ENCODE results near the gene TEX29. TPM values are rescaled to one million over a fixed set of nuclear protein-coding genes. Genes with fewer than 3 reads are reported as not detected.

TEX29 gene
- total and polyA plus RNA-seq, 10 of the 15 experiments (the other 5 are each of a cell fraction or from before 2014, with no cell fraction given) = 0.14 to 0.30 (median 0.22) TPM; not detected in 7

DNA sequence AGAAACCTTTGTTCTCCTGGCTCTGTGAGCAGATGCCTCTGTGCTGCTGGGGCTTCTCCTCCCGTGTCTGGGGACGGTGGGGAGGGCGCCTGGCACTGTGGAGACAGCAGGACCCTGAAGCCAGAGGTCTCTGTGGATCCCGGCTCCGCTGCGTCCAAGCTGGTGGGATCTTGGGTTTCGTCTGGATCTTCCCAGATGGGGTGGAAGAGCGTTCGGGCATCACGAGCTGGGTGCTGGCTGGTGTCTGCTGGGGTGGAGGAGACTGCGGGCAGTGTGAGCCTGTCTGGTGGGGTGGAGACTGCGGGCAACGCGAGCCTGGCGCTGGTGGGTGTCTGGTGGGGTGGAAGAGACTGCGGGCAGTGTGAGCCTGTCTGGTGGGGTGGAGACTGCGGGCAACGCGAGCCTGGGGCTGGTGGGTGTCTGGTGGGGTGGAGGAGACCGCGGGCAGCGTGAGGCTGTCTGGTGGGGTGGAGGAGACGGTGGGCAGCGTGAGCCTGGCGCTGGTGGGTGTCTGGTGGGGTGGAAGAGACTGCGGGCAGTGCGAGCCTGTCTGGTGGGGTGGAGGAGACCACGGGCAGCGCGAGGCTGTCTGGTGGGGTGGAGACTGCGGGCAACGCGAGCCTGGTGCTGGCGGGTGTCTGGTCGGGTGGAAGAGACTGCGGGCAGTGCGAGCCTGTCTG is 5.6 kb downstream of the TEX29 start:
- POLR2A ChIA-PET = no interaction called here
- CTCF ChIA-PET = no interaction called here
- no peak for FAIRE-seq

DNA sequence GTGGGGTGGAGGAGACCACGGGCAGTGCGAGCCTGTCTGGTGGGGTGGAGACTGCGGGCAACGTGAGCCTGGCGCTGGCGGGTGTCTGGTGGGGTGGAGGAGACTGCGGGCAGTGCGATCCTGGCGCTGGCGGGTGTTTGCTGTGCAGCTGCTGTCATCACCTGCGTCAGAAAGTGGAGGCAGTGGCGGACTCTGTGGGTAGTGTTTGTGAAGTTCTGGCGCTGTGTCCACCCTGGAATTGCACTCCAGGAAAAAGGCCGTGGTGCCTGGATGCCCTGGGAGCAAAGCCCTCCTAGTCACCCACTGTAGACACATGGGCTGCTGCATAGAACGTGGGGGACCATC is 6.2 kb downstream of the TEX29 start:
- H2AFZ ChIP-seq (ENCODE audit: control insufficient read depth, low read depth, low read length) = no peak overlapping the region
- no peaks in the 10 kb centered on the region for H3K27me3 ChIP-seq (replicated peaks in 1 of 2; ENCODE audit: control insufficient read depth in 2 of 2, insufficient read depth in 2 of 2, low read length in 1 of 2)
- ChIA-PET POLR2A (no interaction called here), RAD21 (ENCODE audit: unreplicated experiment) (no interaction called here), CTCF (no interaction called here), SMC1A (ENCODE audit: uncharacterized antibody, unreplicated experiment) (no interaction called here)
- DNase-seq (ENCODE audit: low read depth, low spot score) (no peak), FAIRE-seq (no peak), ATAC-seq (no peak)
- no peak overlapping the region for H3K27ac ChIP-seq (ENCODE audit: control insufficient read depth, insufficient read depth)
- H3K4me3 ChIP-seq = no peak overlapping the region
- WGBS (ENCODE audit: insufficient coverage, insufficient replicate concordance, low lambda C conversion rate, missing lambda C conversion rate) = 79% methylated on average over 12 of the region's 15 CpGs
- no peaks in the 10 kb centered on the region for H4K20me1 ChIP-seq (ENCODE audit: control insufficient read depth, insufficient read depth)
- no peaks in the 10 kb centered on the region; the same call in 1 of the 2 replicates for H3K4me1 ChIP-seq (ENCODE audit: control insufficient read depth, insufficient read depth, low read length)
- H3K9ac ChIP-seq (ENCODE audit: control insufficient read depth, insufficient read depth, low read length) = no peak overlapping the region
- intact Hi-C loops (cut with micrococcal nuclease; ENCODE audit: unreplicated experiment) (no loop called here), in situ Hi-C loops (cut with MboI) (no loop called here)
- no TSS peak for BruUV-seq (replicated peaks)
- TF ChIP-seq, protein P1, sequence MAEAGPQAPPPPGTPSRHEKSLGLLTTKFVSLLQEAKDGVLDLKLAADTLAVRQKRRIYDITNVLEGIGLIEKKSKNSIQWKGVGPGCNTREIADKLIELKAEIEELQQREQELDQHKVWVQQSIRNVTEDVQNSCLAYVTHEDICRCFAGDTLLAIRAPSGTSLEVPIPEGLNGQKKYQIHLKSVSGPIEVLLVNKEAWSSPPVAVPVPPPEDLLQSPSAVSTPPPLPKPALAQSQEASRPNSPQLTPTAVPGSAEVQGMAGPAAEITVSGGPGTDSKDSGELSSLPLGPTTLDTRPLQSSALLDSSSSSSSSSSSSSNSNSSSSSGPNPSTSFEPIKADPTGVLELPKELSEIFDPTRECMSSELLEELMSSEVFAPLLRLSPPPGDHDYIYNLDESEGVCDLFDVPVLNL (IDR thresholded peaks at IDR 0.05; ENCODE audit: low read depth, low read length) = no peak
- TF ChIP-seq MYB (IDR thresholded peaks at IDR 0.05; ENCODE audit: borderline replicate concordance, low read depth, low read length) (no peak), ZNF217 (IDR thresholded peaks at IDR 0.05) (no peak), JUNB (IDR thresholded peaks at IDR 0.05) (no peak), RCOR1 (conservative IDR thresholded peaks at IDR 0.05; ENCODE audit: low read depth, low read length) (no peak), SMC3 (IDR thresholded peaks at IDR 0.05; ENCODE audit: borderline replicate concordance, low read length) (no peak)
- TF ChIP-seq, protein P2, sequence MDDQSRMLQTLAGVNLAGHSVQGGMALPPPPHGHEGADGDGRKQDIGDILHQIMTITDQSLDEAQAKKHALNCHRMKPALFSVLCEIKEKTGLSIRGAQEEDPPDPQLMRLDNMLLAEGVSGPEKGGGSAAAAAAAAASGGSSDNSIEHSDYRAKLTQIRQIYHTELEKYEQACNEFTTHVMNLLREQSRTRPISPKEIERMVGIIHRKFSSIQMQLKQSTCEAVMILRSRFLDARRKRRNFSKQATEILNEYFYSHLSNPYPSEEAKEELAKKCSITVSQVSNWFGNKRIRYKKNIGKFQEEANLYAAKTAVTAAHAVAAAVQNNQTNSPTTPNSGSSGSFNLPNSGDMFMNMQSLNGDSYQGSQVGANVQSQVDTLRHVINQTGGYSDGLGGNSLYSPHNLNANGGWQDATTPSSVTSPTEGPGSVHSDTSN (IDR thresholded peaks at IDR 0.05; ENCODE audit: insufficient replicate concordance, low read depth, low read length) = no peak
- no peak overlapping the region for H3K4me2 ChIP-seq (ENCODE audit: control insufficient read depth, insufficient read depth)
- no peaks in the 10 kb centered on the region for H3K79me2 ChIP-seq (ENCODE audit: control insufficient read depth, insufficient read depth, low read length)
- H3K9me3 ChIP-seq (replicated peaks; ENCODE audit: control insufficient read depth, insufficient read depth, low read length) = no peaks in the 10 kb centered on the region
- no peaks in the 10 kb centered on the region for H3K36me3 ChIP-seq (ENCODE audit: control insufficient read depth in 2 of 2, insufficient read depth in 2 of 2, low read length in 1 of 2)

More for the DNA sequence above, 5.6 kb downstream of the TEX29 start:
- SMC1A ChIA-PET (ENCODE audit: uncharacterized antibody, unreplicated experiment) = no interaction called here
- H3K9ac ChIP-seq (ENCODE audit: control insufficient read depth, insufficient read depth, low read length) = no peak overlapping the region
- BruUV-seq (replicated peaks) = no TSS peak
- no peak overlapping the region for H3K4me2 ChIP-seq (ENCODE audit: control insufficient read depth, insufficient read depth)
- no peaks in the 10 kb centered on the region; the same call in 1 of the 2 replicates for H3K4me1 ChIP-seq (ENCODE audit: control insufficient read depth, insufficient read depth, low read length)
- 78% methylated on average over 29 of the region's 37 CpGs for WGBS (ENCODE audit: insufficient coverage, insufficient replicate concordance, low lambda C conversion rate, missing lambda C conversion rate)
- H3K4me3 ChIP-seq = no peak overlapping the region
- in situ Hi-C loops (cut with MboI) = no loop called here
- H3K79me2 ChIP-seq (ENCODE audit: control insufficient read depth, insufficient read depth, low read length) = no peaks in the 10 kb centered on the region
- H3K9me3 ChIP-seq (replicated peaks; ENCODE audit: control insufficient read depth, insufficient read depth, low read length) = no peaks in the 10 kb centered on the region
- intact Hi-C loops (cut with micrococcal nuclease; ENCODE audit: unreplicated experiment) = no loop called here
- RAD21 ChIA-PET (ENCODE audit: unreplicated experiment) = no interaction called here
- no peak overlapping the region for H2AFZ ChIP-seq (ENCODE audit: control insufficient read depth, low read depth, low read length)
- no peaks in the 10 kb centered on the region for H4K20me1 ChIP-seq (ENCODE audit: control insufficient read depth, insufficient read depth)
- ATAC-seq (no peak), DNase-seq (ENCODE audit: low read depth, low spot score) (no peak)
- TF ChIP-seq RAD51 (IDR thresholded peaks at IDR 0.05) = no peak
- no peak for TF ChIP-seq FOS (IDR thresholded peaks at IDR 0.05; ENCODE audit: borderline replicate concordance, extremely low read depth, insufficient read length)
- no peak overlapping the region for H3K27ac ChIP-seq (ENCODE audit: control insufficient read depth, insufficient read depth)
- no peaks in the 10 kb centered on the region for H3K36me3 ChIP-seq (ENCODE audit: control insufficient read depth in 2 of 2, insufficient read depth in 2 of 2, low read length in 1 of 2)
- H3K27me3 ChIP-seq (replicated peaks in 1 of 2; ENCODE audit: control insufficient read depth in 2 of 2, insufficient read depth in 2 of 2, low read length in 1 of 2) = no peaks in the 10 kb centered on the region

Data from GM12878 (cell line).